Uterus (tissue), 2 donors: ENCODE data around the gene CTNND2.

Source experiments
- POLR2A ChIP-seq, 2 donors: fragments of 450-650 bp; IDR thresholded peaks; one replicate each; pipeline ENCODE4 v1.6.1; 2016; ENCODE audit warnings: antibody characterized with exemption in 2 of 2, mild to moderate bottlenecking in 1 of 2, moderate library complexity in 1 of 2
- TF ChIP-seq, protein P1 (sequence below), 4 experiments: fragments of 200-600 bp in 2 of 4; fragments of 450-650 bp in 2 of 4; sonication (generic) in 2 of 4; IDR thresholded peaks; one replicate each; pipeline ENCODE4 v1.5.1; 2016 to 2019; ENCODE audit warnings: antibody characterized with exemption in 4 of 4, mild to moderate bottlenecking in 2 of 4, moderate library complexity in 1 of 4

DNA sequence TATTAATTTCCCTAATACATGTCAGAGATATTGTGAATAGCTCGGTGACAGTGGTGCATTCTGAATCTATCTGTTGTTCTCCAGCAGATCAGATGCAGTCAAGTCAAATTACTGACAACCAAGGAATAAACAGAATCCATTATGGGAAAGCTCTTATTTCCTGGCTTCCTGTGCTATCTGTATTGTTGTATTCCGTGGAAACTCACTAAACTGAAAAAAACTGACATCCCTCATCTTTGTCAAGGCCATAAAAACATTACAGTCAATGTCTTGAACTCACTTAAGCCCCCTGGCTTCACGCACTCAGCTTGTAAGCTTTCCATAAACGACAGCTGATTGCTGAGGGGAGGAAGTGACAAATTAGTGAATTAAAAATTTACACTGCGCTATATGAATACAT lies 245.9 kb downstream of the CTNND2 start:
- TF ChIP-seq, protein P1, sequence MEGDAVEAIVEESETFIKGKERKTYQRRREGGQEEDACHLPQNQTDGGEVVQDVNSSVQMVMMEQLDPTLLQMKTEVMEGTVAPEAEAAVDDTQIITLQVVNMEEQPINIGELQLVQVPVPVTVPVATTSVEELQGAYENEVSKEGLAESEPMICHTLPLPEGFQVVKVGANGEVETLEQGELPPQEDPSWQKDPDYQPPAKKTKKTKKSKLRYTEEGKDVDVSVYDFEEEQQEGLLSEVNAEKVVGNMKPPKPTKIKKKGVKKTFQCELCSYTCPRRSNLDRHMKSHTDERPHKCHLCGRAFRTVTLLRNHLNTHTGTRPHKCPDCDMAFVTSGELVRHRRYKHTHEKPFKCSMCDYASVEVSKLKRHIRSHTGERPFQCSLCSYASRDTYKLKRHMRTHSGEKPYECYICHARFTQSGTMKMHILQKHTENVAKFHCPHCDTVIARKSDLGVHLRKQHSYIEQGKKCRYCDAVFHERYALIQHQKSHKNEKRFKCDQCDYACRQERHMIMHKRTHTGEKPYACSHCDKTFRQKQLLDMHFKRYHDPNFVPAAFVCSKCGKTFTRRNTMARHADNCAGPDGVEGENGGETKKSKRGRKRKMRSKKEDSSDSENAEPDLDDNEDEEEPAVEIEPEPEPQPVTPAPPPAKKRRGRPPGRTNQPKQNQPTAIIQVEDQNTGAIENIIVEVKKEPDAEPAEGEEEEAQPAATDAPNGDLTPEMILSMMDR (IDR thresholded peaks at IDR 0.05) = no peak
- TF ChIP-seq POLR2A (IDR thresholded peaks at IDR 0.05) = no peak
